ENCODE results near the gene SPTBN4. TPM values are rescaled to one million over a fixed set of nuclear protein-coding genes. Genes with fewer than 3 reads are reported as not detected.

SPTBN4 gene
- polyA plus RNA-seq, 1 of the 3 experiments (the other 2 are of a cell fraction): 3.1 TPM

- H3K9ac ChIP-seq: no peak overlapping the region
- H3K36me3 ChIP-seq (replicated peaks in 1 of 2; ENCODE audit: control insufficient read depth in 1 of 2, insufficient read depth in 2 of 2, low read length in 1 of 2): peaks cover 21 to 26% of the 10 kb centered on the region in 2 experiments
- no peak for TF ChIP-seq MAX (IDR thresholded peaks at IDR 0.05; ENCODE audit: low read depth)
- no peak for TF ChIP-seq CTCF (IDR thresholded peaks at IDR 0.05)
- no peak for TF ChIP-seq NRF1 (IDR thresholded peaks at IDR 0.05; ENCODE audit: low read depth, low read length)
- no peak for TF ChIP-seq TEAD4 (IDR thresholded peaks at IDR 0.05; ENCODE audit: borderline replicate concordance, insufficient read depth)
- no peak for TF ChIP-seq FOXM1 (IDR thresholded peaks at IDR 0.05; ENCODE audit: low read depth)
- TF ChIP-seq SIN3A (IDR thresholded peaks at IDR 0.05; ENCODE audit: borderline replicate concordance, low read depth, low read length): no peak
- TF ChIP-seq USF2 (IDR thresholded peaks at IDR 0.05; ENCODE audit: borderline replicate concordance, low read depth, low read length): no peak
- no peak for TF ChIP-seq ELF1 (IDR thresholded peaks at IDR 0.05)
- TF ChIP-seq FOXJ3 (CRISPR knock-in tag; IDR thresholded peaks at IDR 0.05): no peak
- TF ChIP-seq JUND (IDR thresholded peaks at IDR 0.05): no peak
- no peak for TF ChIP-seq ZBTB33 (IDR thresholded peaks at IDR 0.05; ENCODE audit: borderline replicate concordance, low read depth)
- TF ChIP-seq RAD21 (IDR thresholded peaks at IDR 0.05; ENCODE audit: low read length): no peak
- TF ChIP-seq SMC3 (IDR thresholded peaks at IDR 0.05; ENCODE audit: low read depth, low read length): no peak
- TF ChIP-seq TAF1 (IDR thresholded peaks at IDR 0.05; ENCODE audit: borderline replicate concordance, low read depth, low read length): no peak
- TF ChIP-seq EZH2phosphoT487 (IDR thresholded peaks at IDR 0.05; ENCODE audit: borderline replicate concordance, low read depth): no peak
- no peak for TF ChIP-seq GABPA (IDR thresholded peaks at IDR 0.05; ENCODE audit: low read depth)
- TF ChIP-seq MXI1 (IDR thresholded peaks at IDR 0.05; ENCODE audit: low read depth, low read length): no peak
- TF ChIP-seq YY1 (IDR thresholded peaks at IDR 0.05; ENCODE audit: low read depth): no peak
- no peak for TF ChIP-seq REST (IDR thresholded peaks at IDR 0.05; ENCODE audit: low read depth, low read length)
- no peak for TF ChIP-seq RFX5 (IDR thresholded peaks at IDR 0.05; ENCODE audit: low read length)
- H3K4me3 ChIP-seq (ENCODE audit: low read depth in 2 of 2, low read length in 1 of 2): no peak overlapping the region
- peaks cover 35% of the 10 kb centered on the region for H3K79me2 ChIP-seq (ENCODE audit: insufficient read depth)
- H3K9me2 ChIP-seq: no peaks in the 10 kb centered on the region
- no peaks in the 10 kb centered on the region for H3K27me3 ChIP-seq (ENCODE audit: insufficient read depth)
- no peak for DNase-seq
- H3K4me1 ChIP-seq (ENCODE audit: control insufficient read depth in 1 of 2, insufficient read depth in 2 of 2, low read depth in 1 of 2, low read length in 1 of 2): peaks cover 8 to 9% of the 10 kb centered on the region in 2 experiments; a peak in 3 of 4 replicates
- no peak overlapping the region for H3K27ac ChIP-seq (ENCODE audit: low read depth in 2 of 2, low read length in 1 of 2)
- no peaks in the 10 kb centered on the region for H3K9me3 ChIP-seq
- POLR2A ChIA-PET: interaction anchor here (1.0 kb wide), 1 partner anchor 18 kb away, joined by 4 read pairs; no protein-coding TSS in a partner anchor
- CTCF ChIA-PET: interaction anchor here (0.7 kb wide), 1 partner anchor 163 kb away, joined by 3 read pairs; the partner anchor contains the start of gene LTBP4
- WGBS (ENCODE audit: low lambda C conversion rate): 93% methylated on average over 3 of the region's 3 CpGs
- H4K20me1 ChIP-seq (ENCODE audit: insufficient read depth): peaks cover 32% of the 10 kb centered on the region
- no peak overlapping the region for H3K4me2 ChIP-seq
- peaks cover 33% of the 10 kb centered on the region for H3F3A ChIP-seq (replicated peaks; ENCODE audit: insufficient read depth)
- H2AFZ ChIP-seq (ENCODE audit: low read depth): no peak overlapping the region
These were observed 28.5 kb upstream of the SPTBN4 start for GRCh38 chr19:40438284-40438683.
